Measurements from ENCODE around the gene GSK3A.

GSK3A gene

DNA sequence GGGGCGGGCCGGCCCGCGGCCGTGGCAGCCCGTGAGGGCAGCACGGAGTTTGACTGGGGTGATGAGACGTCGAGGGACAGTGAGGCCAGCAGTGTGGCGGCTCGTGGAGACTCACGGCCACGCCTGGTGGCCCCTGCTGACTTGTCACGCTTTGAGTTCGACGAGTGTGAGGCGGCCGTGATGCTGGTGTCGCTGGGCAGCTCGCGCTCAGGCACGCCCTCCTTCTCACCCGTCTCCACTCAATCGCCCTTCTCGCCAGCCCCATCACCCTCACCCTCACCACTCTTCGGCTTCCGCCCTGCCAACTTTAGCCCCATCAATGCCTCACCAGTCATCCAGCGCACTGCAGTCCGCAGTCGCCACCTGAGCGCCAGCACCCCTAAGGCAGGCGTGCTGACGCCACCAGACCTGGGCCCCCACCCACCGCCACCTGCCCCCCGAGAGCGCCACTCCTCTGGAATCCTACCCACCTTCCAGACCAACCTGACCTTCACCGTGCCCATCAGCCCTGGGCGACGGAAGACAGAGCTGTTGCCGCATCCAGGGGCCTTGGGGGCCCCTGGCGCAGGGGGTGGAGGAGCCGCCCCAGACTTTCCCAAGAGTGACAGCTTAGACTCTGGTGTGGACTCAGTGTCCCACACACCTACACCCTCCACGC lies 31.1 kb upstream of the GSK3A start:
- DNase-seq (ENCODE audit: low read depth, low spot score): no peak
- in situ Hi-C loops (cut with HindIII; ENCODE audit: low sequenced_read_pairs): no loop called here
- H3K4me3 ChIP-seq (ENCODE audit: low read depth, low read length): no peak overlapping the region
- TF ChIP-seq, protein P1, sequence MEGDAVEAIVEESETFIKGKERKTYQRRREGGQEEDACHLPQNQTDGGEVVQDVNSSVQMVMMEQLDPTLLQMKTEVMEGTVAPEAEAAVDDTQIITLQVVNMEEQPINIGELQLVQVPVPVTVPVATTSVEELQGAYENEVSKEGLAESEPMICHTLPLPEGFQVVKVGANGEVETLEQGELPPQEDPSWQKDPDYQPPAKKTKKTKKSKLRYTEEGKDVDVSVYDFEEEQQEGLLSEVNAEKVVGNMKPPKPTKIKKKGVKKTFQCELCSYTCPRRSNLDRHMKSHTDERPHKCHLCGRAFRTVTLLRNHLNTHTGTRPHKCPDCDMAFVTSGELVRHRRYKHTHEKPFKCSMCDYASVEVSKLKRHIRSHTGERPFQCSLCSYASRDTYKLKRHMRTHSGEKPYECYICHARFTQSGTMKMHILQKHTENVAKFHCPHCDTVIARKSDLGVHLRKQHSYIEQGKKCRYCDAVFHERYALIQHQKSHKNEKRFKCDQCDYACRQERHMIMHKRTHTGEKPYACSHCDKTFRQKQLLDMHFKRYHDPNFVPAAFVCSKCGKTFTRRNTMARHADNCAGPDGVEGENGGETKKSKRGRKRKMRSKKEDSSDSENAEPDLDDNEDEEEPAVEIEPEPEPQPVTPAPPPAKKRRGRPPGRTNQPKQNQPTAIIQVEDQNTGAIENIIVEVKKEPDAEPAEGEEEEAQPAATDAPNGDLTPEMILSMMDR (IDR thresholded peaks at IDR 0.05; ENCODE audit: low read depth, low read length): no peak

- DNase-seq (ENCODE audit: low read depth, low spot score): no peak
- H3K4me3 ChIP-seq (ENCODE audit: low read depth, low read length): no peak overlapping the region
- TF ChIP-seq, protein P1 (IDR thresholded peaks at IDR 0.05; ENCODE audit: low read depth, low read length): no peak
- in situ Hi-C loops (cut with HindIII; ENCODE audit: low sequenced_read_pairs): no loop called here
Observed at GRCh38 chr19:42272989-42273406, 30.6 kb upstream of the GSK3A start.

- in situ Hi-C loops (cut with HindIII; ENCODE audit: low sequenced_read_pairs): no loop called here
- TF ChIP-seq, protein P1 (IDR thresholded peaks at IDR 0.05; ENCODE audit: low read depth, low read length): no peak
- no peak for DNase-seq (ENCODE audit: low read depth, low spot score)
- H3K4me3 ChIP-seq (ENCODE audit: low read depth, low read length): no peak overlapping the region
Observed at GRCh38 chr19:42272535-42272897, 30.1 kb upstream of the GSK3A start.

- TF ChIP-seq, protein P1 (IDR thresholded peaks at IDR 0.05; ENCODE audit: low read depth, low read length): no peak
- in situ Hi-C loops (cut with HindIII; ENCODE audit: low sequenced_read_pairs): no loop called here
- H3K4me3 ChIP-seq (ENCODE audit: low read depth, low read length): no peak overlapping the region
- DNase-seq (ENCODE audit: low read depth, low spot score): no peak
Observed at GRCh38 chr19:42271861-42272534, 29.6 kb upstream of the GSK3A start.

DNA sequence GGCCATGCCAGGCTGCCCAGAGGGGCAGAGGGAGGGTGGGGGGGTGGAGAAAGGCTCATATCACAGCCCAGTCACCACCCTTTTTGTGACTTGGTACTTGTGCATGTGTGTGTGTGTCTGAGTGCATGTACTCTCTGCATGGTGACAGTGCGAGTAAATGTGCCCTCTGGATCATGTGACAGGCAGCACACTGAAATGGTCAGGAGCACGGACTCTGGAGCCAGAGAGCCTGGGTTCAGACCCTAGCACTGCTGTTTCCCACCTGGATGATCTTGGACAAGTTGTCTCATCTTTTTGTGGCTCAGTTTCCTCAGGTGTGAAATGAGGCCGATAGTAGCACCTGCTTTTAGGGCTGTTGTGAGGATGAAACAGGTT lies 28.6 kb upstream of the GSK3A start:
- DNase-seq (ENCODE audit: low read depth, low spot score): no peak
- in situ Hi-C loops (cut with HindIII; ENCODE audit: low sequenced_read_pairs): no loop called here
- peak overlapping the region; percentile 81 for H3K4me3 ChIP-seq (ENCODE audit: low read depth, low read length)
- TF ChIP-seq, protein P1 (IDR thresholded peaks at IDR 0.05; ENCODE audit: low read depth, low read length): no peak

GRCh38 chr19:42270346-42271044 lies 28.1 kb upstream of the GSK3A start:
- TF ChIP-seq, protein P1 (IDR thresholded peaks at IDR 0.05; ENCODE audit: low read depth, low read length): no peak
- in situ Hi-C loops (cut with HindIII; ENCODE audit: low sequenced_read_pairs): no loop called here

More at GRCh38 chr19:42270346-42271044, 28.1 kb upstream of the GSK3A start:
- peak overlapping the region; percentile 81 for H3K4me3 ChIP-seq (ENCODE audit: low read depth, low read length)
- peak; percentile 71 for DNase-seq (ENCODE audit: low read depth, low spot score)
